PC-9 (cell line): ENCODE data around the gene LPAR1. TPM values are rescaled to one million over a fixed set of nuclear protein-coding genes. Genes with fewer than 3 reads are reported as not detected.

ENCODE experiments used
- BruUV-seq: library from RNA; stranded (reverse); fragments of 400-500 nt; replicated peaks from 2 replicates; lab custom pipeline; 2021; lab: Mats Ljungman, UMichigan
- CTCF ChIA-PET: fragments of 300-600 bp; sonication (Branson Sonifier 250); formaldehyde crosslinking; loops from one replicate; lab custom pipeline; 2022; ENCODE audit warnings: antibody characterized with exemption; lab: Charles Lee
- POLR2A ChIA-PET: fragments of 300-600 bp; sonication (Branson Sonifier 250); formaldehyde crosslinking; loops from one replicate; lab custom pipeline; 2022; ENCODE audit warnings: antibody characterized with exemption; ENCODE audit not compliant: unreplicated experiment; lab: Charles Lee
- DNase-seq, 2 experiments: peaks; one replicate each; pipeline versions ENCODE4 v3.0.0 to v3.0.0-alpha.2; 2015 to 2022; ENCODE audit warnings: mixed read lengths in 1 of 2
- H2AFZ ChIP-seq: fragments of 200-600 bp; sonication (generic); 2 replicates; pipeline ENCODE4 v1.8.1; 2017; ENCODE audit warnings: antibody characterized with exemption
- H3F3A ChIP-seq: fragments of 200-600 bp; sonication (generic); 2 replicates; pipeline ENCODE4 v1.8.1; 2017; ENCODE audit warnings: antibody characterized with exemption, mild to moderate bottlenecking, low read depth; ENCODE audit not compliant: insufficient read depth
- H3K27ac ChIP-seq: fragments of 200-600 bp; sonication (generic); 2 replicates; pipeline ENCODE4 v1.6.1; 2016; ENCODE audit warnings: mixed run types
- H3K27me3 ChIP-seq: fragments of 200-600 bp; sonication (generic); 2 replicates; pipeline ENCODE4 v1.6.1; 2016; ENCODE audit warnings: low read depth, mixed run types; ENCODE audit not compliant: insufficient read depth
- H3K36me3 ChIP-seq: fragments of 200-600 bp; sonication (generic); 2 replicates; pipeline ENCODE4 v1.6.1; 2016; ENCODE audit warnings: low read depth, mixed run types
- H3K4me1 ChIP-seq: fragments of 200-600 bp; sonication (generic); replicated peaks from 2 replicates; pipeline ENCODE4 v1.6.1; 2016; ENCODE audit warnings: mixed run types; ENCODE audit not compliant: insufficient read depth
- H3K4me2 ChIP-seq: fragments of 200-600 bp; sonication (generic); 2 replicates; pipeline ENCODE4 v1.6.1; 2017; ENCODE audit warnings: mixed run types
- H3K4me3 ChIP-seq: fragments of 200-600 bp; sonication (generic); 2 replicates; pipeline ENCODE4 v1.6.1; 2016; ENCODE audit warnings: mixed run types
- H3K79me2 ChIP-seq: fragments of 200-600 bp; sonication (generic); 2 replicates; pipeline ENCODE4 v1.6.1; 2017; ENCODE audit warnings: low read depth, mixed run types
- H3K9me2 ChIP-seq: fragments of 200-600 bp; sonication (generic); 2 replicates; pipeline ENCODE4 v1.8.1; 2017; ENCODE audit warnings: mild to moderate bottlenecking; ENCODE audit not compliant: insufficient read depth
- H3K9me3 ChIP-seq: fragments of 200-600 bp; sonication (generic); 2 replicates; pipeline ENCODE4 v1.8.1; 2016; ENCODE audit warnings: low read depth; ENCODE audit not compliant: insufficient read depth
- H4K20me1 ChIP-seq: fragments of 200-600 bp; sonication (generic); 2 replicates; pipeline ENCODE4 v1.8.1; 2017; ENCODE audit not compliant: insufficient read depth
- EZH2 ChIP-seq: fragments of 200-600 bp; sonication (generic); IDR thresholded peaks from 2 replicates; pipeline ENCODE4 v1.8.0; 2017; ENCODE audit warnings: antibody characterized with exemption, low read depth
- intact Hi-C: fragments of 100-400 bp; cut with micrococcal nuclease; formaldehyde crosslinking; loops from one replicate; pipeline ENCODE4 v1.10.0; 2022; ENCODE audit not compliant: unreplicated experiment
- total RNA-seq: library from RNA; stranded (reverse); gene quantifications from 2 replicates; pipeline ENCODE4 v1.2.3, GENCODE V29; 2021
- TF ChIP-seq, protein P1 (sequence below): fragments of 200-600 bp; sonication (generic); conservative IDR thresholded peaks from 2 replicates; pipeline ENCODE4 v1.6.1; 2017; ENCODE audit warnings: mixed run types, antibody characterized with exemption, mild to moderate bottlenecking, moderate library complexity

LPAR1 gene
- total RNA-seq, 1 experiment from 2014 or later, result 11.8 TPM

- H4K20me1 ChIP-seq, result no peaks in the 10 kb centered on the region
- TF ChIP-seq, protein P1, sequence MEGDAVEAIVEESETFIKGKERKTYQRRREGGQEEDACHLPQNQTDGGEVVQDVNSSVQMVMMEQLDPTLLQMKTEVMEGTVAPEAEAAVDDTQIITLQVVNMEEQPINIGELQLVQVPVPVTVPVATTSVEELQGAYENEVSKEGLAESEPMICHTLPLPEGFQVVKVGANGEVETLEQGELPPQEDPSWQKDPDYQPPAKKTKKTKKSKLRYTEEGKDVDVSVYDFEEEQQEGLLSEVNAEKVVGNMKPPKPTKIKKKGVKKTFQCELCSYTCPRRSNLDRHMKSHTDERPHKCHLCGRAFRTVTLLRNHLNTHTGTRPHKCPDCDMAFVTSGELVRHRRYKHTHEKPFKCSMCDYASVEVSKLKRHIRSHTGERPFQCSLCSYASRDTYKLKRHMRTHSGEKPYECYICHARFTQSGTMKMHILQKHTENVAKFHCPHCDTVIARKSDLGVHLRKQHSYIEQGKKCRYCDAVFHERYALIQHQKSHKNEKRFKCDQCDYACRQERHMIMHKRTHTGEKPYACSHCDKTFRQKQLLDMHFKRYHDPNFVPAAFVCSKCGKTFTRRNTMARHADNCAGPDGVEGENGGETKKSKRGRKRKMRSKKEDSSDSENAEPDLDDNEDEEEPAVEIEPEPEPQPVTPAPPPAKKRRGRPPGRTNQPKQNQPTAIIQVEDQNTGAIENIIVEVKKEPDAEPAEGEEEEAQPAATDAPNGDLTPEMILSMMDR, result no peak
- TF ChIP-seq EZH2, result no peak
- no peak overlapping the region for H3K4me2 ChIP-seq
- intact Hi-C loops, result no loop called here
- no peak overlapping the region for H3K27ac ChIP-seq
- no peaks in the 10 kb centered on the region for H3K4me1 ChIP-seq
- POLR2A ChIA-PET, result no interaction called here
- H3F3A ChIP-seq, result no peaks in the 10 kb centered on the region
- CTCF ChIA-PET, result no interaction called here
- no peaks in the 10 kb centered on the region for H3K79me2 ChIP-seq
- H3K9me2 ChIP-seq, result no peaks in the 10 kb centered on the region
- H3K9me3 ChIP-seq, result no peaks in the 10 kb centered on the region
- no peak overlapping the region for H2AFZ ChIP-seq
- H3K36me3 ChIP-seq, result no peaks in the 10 kb centered on the region
- no peak for DNase-seq
- H3K4me3 ChIP-seq, result no peak overlapping the region
- BruUV-seq, result no TSS peak
- H3K27me3 ChIP-seq, result no peaks in the 10 kb centered on the region
These were observed 18.3 kb upstream of the LPAR1 start for GRCh38 chr9:111056538-111056937.

DNA sequence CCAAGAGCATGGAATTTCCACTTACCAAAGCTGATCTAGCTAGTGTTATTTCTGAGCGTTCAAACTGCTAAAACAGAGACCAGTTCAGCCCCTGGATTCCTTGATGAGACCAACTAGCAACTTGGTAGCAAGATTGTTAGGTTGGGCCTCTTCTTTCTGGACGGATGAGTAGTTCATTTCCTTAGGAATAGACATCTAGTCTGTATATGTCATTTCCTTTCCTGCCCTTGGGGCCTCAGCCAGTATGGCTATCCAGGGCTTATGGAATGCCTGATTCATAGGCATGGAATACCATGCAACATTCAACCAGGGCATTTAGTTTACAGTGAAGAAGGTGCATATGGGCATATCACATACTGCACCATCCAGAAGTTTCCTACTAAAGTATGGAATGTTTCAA is 14.5 kb upstream of the LPAR1 start:
- no peak overlapping the region for H3K4me3 ChIP-seq
- intact Hi-C loops, result no loop called here
- ChIA-PET POLR2A (no interaction called here), CTCF (no interaction called here)
- no peak overlapping the region for H3K27ac ChIP-seq
- no peaks in the 10 kb centered on the region for H4K20me1 ChIP-seq
- no peaks in the 10 kb centered on the region for H3K36me3 ChIP-seq
- TF ChIP-seq, protein P1, result no peak
- no peak for TF ChIP-seq EZH2
- no peak overlapping the region for H2AFZ ChIP-seq
- H3K27me3 ChIP-seq, result no peaks in the 10 kb centered on the region
- no peaks in the 10 kb centered on the region for H3K9me2 ChIP-seq
- DNase-seq, result no peak
- H3K79me2 ChIP-seq, result no peaks in the 10 kb centered on the region
- no peaks in the 10 kb centered on the region for H3F3A ChIP-seq
- no peak overlapping the region for H3K4me2 ChIP-seq
- no peaks in the 10 kb centered on the region for H3K9me3 ChIP-seq
- H3K4me1 ChIP-seq, result no peaks in the 10 kb centered on the region
- BruUV-seq, result no TSS peak

- no TSS peak for BruUV-seq
- no peaks in the 10 kb centered on the region for H3F3A ChIP-seq
- H3K27ac ChIP-seq, result no peak overlapping the region
- ChIA-PET CTCF (no interaction called here), POLR2A (no interaction called here)
- 0 out of 2 replicates have a peak, but pooled peaks cover 4% of the 10 kb centered on the region for H3K9me3 ChIP-seq
- no peak overlapping the region for H3K4me2 ChIP-seq
- no peaks in the 10 kb centered on the region for H3K36me3 ChIP-seq
- DNase-seq, result no peak
- H3K9me2 ChIP-seq, result no peaks in the 10 kb centered on the region
- H3K27me3 ChIP-seq, result no peaks in the 10 kb centered on the region
- H4K20me1 ChIP-seq, result no peaks in the 10 kb centered on the region
- H3K4me1 ChIP-seq, result no peaks in the 10 kb centered on the region
- TF ChIP-seq EZH2, result no peak
- TF ChIP-seq, protein P1, result no peak
- H3K4me3 ChIP-seq, result no peak overlapping the region
- H3K79me2 ChIP-seq, result no peaks in the 10 kb centered on the region
- intact Hi-C loops, result no loop called here
- no peak overlapping the region for H2AFZ ChIP-seq
These were observed 13.1 kb upstream of the LPAR1 start for GRCh38 chr9:111051400-111051799.
